T-helper 9 cell (primary cell): ENCODE results near the gene KRTAP9-2.
"Not testable (repeated sequence)": the region's sequence is repeated elsewhere in the genome, so short reads cannot be mapped to it uniquely, and the experiment has no call there.

Experiments
- DNase-seq: peaks from one replicate; pipeline ENCODE4 v3.0.0-alpha.2; 2020

Gene KRTAP9-2

GRCh38 chr17:41237949-41238437, 11.5 kb downstream of the KRTAP9-2 start, which contains the start of gene KRTAP9-8:
KRTAP9-8 (plus strand) TSS chr17:41237999; CDS start chr17:41238052, 53 bp downstream.
- DNase-seq: not testable (repeated sequence)

GRCh38 chr17:41246995-41247787, 20.7 kb downstream of the KRTAP9-2 start:
- DNase-seq: not testable (repeated sequence)

DNA sequence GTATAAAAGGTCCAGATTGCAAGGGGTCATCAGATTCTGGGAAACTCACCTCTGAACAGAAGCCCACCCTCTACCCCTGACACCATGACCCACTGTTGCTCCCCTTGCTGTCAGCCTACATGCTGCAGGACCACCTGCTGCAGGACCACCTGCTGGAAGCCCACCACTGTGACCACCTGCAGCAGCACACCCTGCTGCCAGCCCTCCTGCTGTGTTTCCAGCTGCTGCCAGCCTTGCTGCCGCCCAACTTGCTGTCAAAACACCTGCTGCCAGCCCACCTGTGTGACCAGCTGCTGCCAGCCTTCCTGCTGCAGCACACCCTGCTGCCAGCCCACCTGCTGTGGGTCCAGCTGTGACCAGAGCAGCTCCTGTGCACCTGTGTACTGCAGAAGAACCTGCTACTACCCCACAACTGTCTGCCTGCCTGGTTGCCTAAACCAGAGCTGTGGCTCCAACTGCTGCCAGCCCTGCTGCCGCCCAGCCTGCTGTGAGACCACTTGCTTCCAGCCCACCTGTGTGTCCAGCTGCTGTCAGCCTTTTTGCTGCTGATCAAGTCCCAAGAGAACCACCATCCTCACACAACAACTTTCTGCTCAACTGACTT, 23.3 kb downstream of the KRTAP9-2 start, which contains the start of gene KRTAP9-4:
Gene KRTAP9-4, plus strand, starts transcription at position 51 of the 604 bp plus-strand sequence. Its CDS starts 34 bp downstream, at position 85.
- DNase-seq: not testable (repeated sequence)

DNA sequence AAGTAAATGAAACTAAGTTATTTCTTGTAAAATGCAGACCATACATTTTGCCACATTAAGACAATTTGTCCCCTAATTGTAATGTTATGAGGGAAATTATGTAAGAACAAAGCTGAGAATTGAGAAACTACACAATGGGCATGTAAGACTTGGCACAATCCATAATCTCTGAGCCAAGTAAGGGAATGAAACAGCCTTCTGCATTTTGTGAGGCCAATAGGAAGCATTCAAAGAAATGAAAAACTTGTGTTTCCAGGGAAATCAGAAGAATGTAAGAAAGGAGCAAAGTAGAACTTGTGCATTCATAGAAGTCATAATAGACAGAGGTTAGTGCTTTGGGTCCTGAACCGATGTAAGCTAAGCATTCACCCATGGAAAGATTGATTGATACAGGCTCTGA, 24.8 kb downstream of the KRTAP9-2 start:
- no peak for DNase-seq

DNA sequence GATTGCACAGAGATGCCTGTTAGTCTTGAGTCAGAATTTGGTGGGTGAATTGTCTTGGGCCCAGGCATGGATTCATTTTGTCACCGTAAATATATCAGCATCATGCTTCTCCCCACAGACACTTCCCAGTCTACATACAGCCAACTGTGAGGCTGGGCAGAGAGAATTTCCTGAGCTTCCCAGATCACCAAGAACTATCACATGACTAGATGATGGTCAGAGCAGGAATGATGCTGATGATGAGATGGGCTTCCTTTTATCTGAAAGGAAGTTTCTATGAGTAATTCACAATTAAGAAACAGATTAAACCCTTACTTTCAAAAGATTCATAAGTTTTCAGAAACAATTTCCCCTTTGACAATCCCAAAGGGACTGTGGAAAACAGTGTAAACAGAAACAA, 28.4 kb downstream of the KRTAP9-2 start:
- no peak for DNase-seq

GRCh38 chr17:41255381-41256290, 29.2 kb downstream of the KRTAP9-2 start, which contains the start of gene KRTAP9-9:
KRTAP9-9 (plus strand) TSS chr17:41255384.
- DNase-seq: not testable (repeated sequence)

- DNase-seq: no peak
Observed at GRCh38 chr17:41256291-41256685, 29.8 kb downstream of the KRTAP9-2 start.

- DNase-seq: no peak
Observed at GRCh38 chr17:41258406-41258805, 32.0 kb downstream of the KRTAP9-2 start.

GRCh38 chr17:41263212-41263611, 36.8 kb downstream of the KRTAP9-2 start:
- no peak for DNase-seq

- no peak for DNase-seq
Observed at GRCh38 chr17:41264599-41264998, 38.2 kb downstream of the KRTAP9-2 start.

GRCh38 chr17:41265078-41265477, 38.6 kb downstream of the KRTAP9-2 start, which contains the start of gene KRTAP9-6:
KRTAP9-6 (plus strand) TSS chr17:41265378; CDS start chr17:41265378, 0 bp downstream.
- no peak for DNase-seq

GRCh38 chr17:41267711-41268110, 41.3 kb downstream of the KRTAP9-2 start:
- no peak for DNase-seq

DNA sequence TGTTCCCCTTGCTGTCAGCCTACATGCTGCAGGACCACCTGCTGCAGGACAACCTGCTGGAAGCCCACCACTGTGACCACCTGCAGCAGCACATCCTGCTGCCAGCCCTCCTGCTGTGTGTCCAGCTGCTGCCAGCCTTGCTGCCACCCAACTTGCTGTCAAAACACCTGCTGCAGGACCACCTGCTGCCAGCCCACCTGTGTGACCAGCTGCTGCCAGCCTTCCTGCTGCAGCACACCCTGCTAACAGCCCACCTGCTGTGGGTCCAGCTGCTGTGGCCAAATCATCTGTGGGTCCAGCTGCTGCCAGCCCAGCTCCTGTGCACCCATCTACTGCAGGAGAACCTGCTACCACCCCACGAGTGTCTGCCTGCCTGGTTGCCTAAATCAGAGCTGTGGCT, 44.9 kb downstream of the KRTAP9-2 start:
- DNase-seq: not testable (repeated sequence)

DNA sequence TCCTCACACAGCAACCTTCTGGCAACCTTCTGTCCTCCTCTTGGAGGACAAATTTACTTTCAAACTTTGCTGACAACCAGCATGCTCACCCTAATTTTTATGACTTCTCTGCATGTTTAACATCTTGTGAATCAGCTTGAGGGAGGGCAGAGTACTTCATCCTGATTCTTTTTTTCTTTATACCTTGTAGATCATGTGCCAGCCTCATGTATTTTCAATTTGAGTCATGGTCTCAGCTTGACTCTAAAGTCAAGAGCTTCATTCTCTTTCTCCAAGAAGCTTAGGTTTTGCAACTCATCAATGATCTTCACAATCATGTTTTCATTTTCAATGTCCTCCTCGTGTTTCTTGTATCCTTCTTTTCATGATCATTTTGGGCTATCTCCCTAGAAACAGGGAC, 45.4 kb downstream of the KRTAP9-2 start:
- DNase-seq: no peak

DNA sequence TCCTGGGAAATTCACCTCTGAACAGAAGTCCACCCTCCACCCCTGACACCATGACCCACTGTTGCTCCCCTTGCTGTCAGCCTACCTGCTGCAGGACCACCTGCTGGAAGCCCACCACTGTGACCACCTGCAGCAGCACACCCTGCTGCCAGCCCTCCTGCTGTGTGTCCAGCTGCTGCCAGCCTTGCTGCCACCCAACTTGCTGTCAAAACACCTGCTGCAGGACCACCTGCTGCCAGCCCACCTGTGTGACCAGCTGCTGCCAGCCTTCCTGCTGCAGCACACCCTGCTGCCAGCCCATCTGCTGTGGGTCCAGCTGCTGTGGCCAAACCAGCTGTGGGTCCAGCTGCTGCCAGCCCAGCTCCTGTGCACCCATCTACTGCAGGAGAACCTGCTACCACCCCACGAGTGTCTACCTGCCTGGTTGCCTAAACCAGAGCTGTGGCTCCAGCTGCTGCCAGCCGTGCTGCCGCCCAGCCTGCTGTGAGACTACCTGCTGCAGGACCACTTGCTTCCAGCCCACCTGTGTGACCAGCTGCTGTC, 49.3 kb downstream of the KRTAP9-2 start, which contains the start of gene KRTAP9-7:
Gene KRTAP9-7, plus strand, starts transcription at position 51 of the 543 bp plus-strand sequence. Its CDS starts 0 bp downstream, at position 51.
- DNase-seq: not testable (repeated sequence)
